ENCODE data around the gene TP73.
A peak's percentile ranks its signal among the peaks of the same experiment; 100 is the strongest.

The TP73 gene

GRCh38 chr1:3727042-3727824 is 74.9 kb downstream of the TP73 start:
- peak; percentile 72 for DNase-seq (ENCODE audit: low read depth, low spot score)

DNA sequence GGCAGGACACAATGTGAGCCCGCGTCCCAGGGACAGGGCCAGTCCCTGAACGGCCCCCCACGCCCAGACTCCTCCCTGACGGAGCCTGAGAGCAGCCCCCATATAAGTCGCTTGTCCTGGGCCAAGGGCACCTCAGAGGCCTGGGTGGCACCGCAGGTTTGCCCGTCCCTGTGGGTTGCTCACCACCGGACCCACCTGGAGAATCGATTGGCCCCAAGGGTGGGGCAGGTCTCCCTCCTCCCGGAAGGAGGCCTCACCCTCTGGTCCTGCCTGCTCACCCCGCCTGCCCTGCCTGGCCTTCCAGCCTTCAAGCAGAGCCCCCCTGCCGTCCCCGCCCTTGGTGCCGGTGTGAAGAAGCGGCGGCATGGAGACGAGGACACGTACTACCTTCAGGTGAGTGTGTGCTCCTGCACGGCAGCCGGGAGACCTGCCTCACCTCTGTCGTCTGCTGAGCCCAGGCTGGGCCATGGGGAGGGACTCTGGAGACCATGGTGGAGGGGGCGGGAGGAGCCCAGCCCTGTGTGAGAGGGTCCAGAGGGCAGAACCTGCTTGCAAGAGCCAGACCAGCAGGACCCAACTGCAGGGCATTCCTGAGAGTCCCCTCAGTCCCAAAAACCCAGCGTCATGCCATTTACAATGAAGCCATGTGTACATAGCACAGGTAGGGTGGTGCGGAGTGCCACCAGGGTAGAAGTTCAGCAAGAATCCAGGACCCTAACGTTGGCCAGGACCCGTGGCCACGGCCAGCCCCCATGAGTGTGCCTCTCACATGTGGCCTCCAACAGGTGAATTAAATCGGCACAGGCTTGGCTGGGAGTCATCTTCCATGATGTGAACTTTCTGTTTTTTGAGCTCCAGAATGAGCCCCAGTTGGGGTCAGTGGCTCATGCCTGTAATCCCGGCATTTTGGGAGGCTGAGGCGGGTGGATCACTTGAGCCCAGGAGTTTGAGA is 75.8 kb downstream of the TP73 start:
- DNase-seq (ENCODE audit: low read depth, low spot score), result no peak

DNA sequence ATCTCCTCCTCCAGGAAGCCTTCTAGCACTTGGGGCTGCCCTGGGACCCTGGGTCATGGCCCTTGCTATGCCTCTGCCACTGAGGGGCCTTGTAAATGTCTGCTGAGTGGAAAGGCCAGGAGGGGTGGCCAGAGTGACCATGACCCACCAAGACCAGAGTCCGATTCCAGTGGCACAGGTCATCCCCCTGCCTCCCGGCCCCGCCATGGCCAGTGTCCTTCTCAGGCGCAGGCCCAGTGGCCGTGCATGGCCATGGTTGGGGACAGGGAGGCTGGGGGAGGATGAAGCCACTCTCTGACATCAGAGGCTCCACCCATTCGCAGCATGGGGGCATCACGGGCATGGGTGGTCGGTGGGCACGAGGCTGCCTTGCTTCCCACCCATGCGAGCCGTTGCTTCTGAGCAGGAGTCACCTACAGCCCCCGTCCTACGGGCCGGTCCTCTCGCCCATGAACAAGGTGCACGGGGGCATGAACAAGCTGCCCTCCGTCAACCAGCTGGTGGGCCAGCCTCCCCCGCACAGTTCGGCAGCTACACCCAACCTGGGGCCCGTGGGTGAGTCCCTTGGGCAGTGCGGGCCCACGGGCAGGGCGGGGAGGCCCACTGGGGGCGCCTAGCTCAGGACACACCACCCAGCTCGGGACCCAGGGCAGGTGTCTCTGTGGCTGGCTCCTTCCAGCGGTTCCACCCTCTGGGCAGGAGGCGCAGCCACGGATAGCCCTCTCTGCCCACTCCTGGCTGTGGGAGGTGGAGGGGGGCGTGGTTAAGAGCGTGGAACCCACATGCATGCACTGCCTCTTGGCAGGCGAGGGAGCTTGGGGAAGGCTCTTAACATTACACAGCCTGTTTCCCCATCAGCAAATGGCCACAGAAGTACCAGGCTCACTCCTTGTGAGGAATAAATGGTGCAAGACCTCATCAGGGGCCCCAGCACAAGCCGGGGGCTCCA is 77.6 kb downstream of the TP73 start:
- DNase-seq (ENCODE audit: low read depth, low spot score), result no peak

DNA sequence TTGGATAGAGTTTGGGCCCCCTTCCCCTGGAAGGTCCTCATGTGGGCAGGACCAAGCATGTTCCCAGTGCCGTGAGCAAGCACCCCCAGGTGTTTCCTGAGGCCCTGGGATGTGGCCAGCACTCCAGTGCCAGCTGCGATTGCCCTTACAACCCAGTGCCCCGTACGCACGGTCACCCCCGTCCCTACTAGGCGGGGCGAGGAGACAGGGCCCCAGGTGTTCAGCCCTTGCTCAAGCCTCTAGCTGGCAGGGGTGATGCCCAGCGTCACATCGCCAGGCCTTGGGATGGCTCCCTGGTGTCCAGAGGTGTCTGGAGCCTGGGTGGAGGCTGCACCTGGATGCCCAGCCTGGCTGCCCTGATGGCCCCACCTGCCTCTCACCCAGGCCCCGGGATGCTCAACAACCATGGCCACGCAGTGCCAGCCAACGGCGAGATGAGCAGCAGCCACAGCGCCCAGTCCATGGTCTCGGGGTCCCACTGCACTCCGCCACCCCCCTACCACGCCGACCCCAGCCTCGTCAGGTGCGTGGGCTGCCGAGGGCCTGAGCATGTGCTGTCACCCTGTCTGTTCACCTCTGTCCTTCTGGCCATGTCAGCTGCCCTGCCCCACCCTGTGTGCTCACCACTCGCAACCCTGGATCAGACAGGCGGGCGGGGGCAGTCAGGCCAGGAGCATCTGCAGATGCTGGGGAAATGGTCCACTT is 78.4 kb downstream of the TP73 start:
- DNase-seq (ENCODE audit: low read depth, low spot score), result no peak

DNA sequence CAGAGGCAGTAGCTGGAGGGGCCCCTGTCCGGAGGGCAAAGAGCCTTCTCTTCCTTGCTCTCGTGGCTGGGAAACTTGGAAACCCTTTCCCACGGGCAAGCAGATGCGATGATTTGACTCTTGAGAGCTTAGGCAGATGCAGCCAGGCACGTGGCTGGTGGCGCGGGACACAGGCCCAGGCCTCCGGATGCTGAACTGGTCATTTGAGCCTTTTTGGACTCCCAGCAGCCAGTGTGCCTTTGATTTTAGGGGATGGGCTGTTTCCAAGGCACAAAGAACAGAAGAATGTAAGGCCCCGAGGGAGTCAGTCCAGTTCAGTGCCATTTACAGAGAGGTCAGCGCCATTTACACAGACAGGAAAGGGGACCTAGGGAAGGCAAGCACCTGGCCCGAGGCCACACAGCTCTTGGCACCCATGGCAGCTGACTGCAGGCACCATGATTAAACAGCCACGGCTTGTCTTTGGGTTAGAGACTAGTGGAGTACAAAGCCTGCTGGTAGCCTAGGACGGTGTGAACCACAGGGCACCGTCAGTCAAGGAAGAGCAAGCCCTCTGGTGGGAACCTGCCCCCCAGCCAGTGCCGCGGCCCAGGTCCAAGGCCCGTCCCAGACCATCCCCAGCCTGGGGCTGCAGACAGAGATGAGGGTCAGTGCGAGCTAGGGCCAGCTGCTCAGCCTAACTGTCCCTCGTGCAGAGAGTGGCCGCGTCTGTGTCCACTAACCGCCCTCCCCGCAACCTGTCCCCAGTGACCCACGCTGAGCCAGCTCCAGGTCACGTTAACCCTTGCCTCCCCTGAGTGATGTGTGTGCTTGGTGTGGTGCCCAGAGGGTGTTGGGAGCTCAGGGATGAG is 79.5 kb downstream of the TP73 start:
- peak; percentile 51 for DNase-seq (ENCODE audit: low read depth, low spot score)

GRCh38 chr1:3732434-3733093 is 80.2 kb downstream of the TP73 start:
- peak; percentile 74 for DNase-seq (ENCODE audit: low read depth, low spot score)

DNA sequence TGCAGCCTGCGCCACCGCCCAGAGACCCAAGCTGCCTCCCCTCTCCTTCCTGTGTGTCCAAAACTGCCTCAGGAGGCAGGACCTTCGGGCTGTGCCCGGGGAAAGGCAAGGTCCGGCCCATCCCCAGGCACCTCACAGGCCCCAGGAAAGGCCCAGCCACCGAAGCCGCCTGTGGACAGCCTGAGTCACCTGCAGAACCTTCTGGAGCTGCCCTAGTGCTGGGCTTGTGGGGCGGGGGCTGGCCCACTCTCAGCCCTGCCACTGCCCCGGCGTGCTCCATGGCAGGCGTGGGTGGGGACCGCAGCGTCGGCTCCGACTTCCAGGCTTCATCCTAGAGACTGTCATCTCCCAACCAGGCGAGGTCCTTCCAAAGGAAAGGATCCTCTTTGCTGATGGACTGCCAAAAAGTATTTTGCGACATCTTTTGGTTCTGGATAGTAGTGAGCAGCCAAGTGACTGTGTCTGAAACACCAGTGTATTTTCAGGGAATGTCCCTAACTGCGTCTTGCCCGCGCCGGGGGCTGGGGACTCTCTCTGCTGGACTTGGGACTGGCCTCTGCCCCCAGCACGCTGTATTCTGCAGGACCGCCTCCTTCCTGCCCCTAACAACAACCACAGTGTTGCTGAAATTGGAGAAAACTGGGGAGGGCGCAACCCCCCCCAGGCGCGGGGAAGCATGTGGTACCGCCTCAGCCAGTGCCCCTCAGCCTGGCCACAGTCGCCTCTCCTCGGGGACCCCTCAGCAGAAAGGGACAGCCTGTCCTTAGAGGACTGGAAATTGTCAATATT is 81.0 kb downstream of the TP73 start:
- no peak for DNase-seq (ENCODE audit: low read depth, low spot score)

GRCh38 chr1:3733883-3734589 is 81.7 kb downstream of the TP73 start:
- no peak for DNase-seq (ENCODE audit: low read depth, low spot score)

GRCh38 chr1:3734602-3735001 is 82.3 kb downstream of the TP73 start:
- no peak for DNase-seq (ENCODE audit: low read depth, low spot score)

GRCh38 chr1:3735027-3735681 is 82.8 kb downstream of the TP73 start:
- DNase-seq (ENCODE audit: low read depth, low spot score), result no peak

DNA sequence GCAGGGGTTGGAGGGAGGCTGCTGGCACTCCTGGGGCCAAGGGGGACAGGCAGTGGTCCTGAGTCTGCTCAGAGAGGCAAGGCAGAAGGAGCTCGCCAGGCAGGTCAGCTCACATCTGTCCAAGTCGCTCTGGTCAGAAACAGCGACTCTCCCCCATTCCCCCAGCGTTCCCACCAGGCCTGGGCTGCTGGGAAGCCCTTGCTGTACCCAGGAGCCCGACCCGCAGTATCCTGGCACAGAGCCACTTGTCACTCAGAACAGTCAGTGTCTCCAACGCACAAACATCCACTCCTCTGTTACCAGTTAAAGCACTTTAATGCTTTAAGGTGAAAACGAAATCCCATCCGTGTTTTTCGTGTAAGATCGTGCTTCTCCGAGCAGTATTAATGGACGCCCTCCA is 83.4 kb downstream of the TP73 start:
- no peak for DNase-seq (ENCODE audit: low read depth, low spot score)

- DNase-seq (ENCODE audit: low read depth, low spot score), result no peak
These were observed 83.8 kb downstream of the TP73 start for GRCh38 chr1:3736131-3736561.

- no peak for DNase-seq (ENCODE audit: low read depth, low spot score)
These were observed 84.4 kb downstream of the TP73 start for GRCh38 chr1:3736708-3737107.

DNA sequence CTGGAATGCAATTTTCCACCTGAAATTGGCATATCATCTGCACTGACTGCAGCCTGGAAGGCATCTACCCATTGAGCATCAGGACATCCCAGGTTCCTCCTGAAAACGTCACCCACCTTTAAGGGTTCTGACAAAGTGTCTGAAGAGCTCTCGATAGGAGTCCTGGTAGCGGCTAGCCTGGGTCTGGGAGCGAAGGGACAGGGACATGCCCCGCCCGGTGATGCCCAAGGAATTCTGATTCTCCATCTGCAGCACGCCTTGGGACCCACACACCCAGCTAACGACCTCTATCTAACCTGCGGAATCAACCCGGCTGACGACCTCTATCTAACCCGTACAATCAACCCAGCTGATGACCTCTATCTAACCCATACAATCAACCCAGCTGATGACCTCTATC is 86.6 kb downstream of the TP73 start:
- DNase-seq (ENCODE audit: low read depth, low spot score), result no peak

DNA sequence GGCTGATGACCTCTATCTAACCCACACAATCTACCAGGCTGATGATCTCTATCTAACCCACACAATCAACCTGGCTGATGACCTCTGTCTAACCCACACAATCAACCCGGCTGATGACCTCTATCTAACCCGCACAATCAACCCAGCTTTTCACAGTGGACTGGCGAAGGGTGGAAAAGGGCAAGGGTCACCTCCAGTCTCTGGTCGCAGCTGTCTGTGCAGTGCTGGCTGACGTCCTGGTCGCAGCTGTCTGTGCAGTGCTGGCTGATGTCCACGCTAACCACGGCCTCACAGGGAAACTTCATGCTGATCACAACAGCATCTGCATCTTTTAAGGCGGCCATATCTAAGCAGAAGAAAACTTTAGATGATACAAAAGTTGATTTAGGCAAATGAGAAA is 87.7 kb downstream of the TP73 start:
- DNase-seq (ENCODE audit: low read depth, low spot score), result no peak

DNA sequence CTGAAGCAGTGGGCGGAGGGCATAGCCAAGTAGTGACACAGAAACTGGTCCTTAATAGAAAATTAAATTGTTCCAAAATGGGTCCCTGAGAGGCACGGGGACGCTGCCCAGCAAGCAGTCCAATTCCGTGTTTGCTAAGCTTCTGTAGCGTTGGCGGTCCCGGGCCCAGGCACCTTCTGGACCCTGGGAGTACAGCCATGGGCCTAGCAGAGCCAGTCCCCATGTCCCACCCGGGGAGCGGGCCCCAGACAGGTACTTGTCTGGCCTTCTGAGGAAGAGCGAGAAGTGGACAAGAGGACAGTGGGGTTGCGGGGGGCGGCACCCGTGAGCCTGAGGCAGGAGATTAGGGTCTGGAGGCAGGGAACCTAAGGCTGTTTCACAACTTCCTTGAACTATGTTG is 88.4 kb downstream of the TP73 start:
- DNase-seq (ENCODE audit: low read depth, low spot score), result no peak

Data from ELF-1 (cell line).